ENCODE results near the gene MYO18A.

Gene MYO18A

DNA sequence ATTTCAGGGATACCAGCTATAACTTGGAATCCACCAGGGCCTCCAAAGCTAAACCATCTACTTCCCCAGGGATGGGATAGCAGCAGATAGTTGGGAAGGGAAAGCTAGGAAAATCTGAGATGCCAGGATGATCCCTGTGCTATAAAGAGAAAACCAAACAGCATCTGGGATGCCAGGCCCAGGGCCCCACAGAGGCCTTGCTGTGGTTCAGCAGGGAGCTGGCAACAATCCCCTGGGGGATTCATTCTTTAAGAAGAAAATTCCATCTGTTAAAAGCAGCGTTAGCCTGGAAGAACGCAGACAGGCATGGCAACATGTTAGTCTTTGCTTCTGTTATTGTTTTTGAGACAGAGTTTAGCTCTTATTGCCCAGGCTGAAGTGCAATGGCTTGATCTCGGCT is 16.6 kb downstream of the MYO18A start:
- no peak overlapping the region for H3K4me3 ChIP-seq (ENCODE audit: low read depth, low read length)
- TF ChIP-seq, protein P1, sequence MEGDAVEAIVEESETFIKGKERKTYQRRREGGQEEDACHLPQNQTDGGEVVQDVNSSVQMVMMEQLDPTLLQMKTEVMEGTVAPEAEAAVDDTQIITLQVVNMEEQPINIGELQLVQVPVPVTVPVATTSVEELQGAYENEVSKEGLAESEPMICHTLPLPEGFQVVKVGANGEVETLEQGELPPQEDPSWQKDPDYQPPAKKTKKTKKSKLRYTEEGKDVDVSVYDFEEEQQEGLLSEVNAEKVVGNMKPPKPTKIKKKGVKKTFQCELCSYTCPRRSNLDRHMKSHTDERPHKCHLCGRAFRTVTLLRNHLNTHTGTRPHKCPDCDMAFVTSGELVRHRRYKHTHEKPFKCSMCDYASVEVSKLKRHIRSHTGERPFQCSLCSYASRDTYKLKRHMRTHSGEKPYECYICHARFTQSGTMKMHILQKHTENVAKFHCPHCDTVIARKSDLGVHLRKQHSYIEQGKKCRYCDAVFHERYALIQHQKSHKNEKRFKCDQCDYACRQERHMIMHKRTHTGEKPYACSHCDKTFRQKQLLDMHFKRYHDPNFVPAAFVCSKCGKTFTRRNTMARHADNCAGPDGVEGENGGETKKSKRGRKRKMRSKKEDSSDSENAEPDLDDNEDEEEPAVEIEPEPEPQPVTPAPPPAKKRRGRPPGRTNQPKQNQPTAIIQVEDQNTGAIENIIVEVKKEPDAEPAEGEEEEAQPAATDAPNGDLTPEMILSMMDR (IDR thresholded peaks at IDR 0.05; ENCODE audit: low read depth, low read length): no peak

DNA sequence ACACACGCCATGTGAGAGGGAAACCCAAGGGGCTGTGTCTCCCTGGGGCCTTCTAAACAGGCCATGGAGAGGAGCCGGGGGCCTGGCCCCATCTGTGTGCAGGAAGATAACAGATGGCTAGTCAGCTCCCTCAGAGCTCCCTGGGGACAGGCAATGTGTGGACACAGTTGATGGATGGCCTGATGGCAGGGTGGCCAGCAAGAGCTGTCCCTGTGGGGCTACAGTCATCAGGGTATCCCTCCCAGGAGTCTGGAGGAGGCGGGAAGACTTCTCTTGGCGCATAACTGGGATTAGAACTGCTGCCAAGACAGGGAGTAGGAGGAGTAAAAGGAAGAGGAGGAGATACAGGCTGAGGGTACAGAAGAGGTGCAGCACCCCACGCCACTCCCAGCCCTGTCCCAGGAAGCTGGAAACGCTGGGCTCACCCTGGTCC is 17.3 kb downstream of the MYO18A start:
- TF ChIP-seq, protein P1 (IDR thresholded peaks at IDR 0.05; ENCODE audit: low read depth, low read length): no peak
- no peak overlapping the region for H3K4me3 ChIP-seq (ENCODE audit: low read depth, low read length)

DNA sequence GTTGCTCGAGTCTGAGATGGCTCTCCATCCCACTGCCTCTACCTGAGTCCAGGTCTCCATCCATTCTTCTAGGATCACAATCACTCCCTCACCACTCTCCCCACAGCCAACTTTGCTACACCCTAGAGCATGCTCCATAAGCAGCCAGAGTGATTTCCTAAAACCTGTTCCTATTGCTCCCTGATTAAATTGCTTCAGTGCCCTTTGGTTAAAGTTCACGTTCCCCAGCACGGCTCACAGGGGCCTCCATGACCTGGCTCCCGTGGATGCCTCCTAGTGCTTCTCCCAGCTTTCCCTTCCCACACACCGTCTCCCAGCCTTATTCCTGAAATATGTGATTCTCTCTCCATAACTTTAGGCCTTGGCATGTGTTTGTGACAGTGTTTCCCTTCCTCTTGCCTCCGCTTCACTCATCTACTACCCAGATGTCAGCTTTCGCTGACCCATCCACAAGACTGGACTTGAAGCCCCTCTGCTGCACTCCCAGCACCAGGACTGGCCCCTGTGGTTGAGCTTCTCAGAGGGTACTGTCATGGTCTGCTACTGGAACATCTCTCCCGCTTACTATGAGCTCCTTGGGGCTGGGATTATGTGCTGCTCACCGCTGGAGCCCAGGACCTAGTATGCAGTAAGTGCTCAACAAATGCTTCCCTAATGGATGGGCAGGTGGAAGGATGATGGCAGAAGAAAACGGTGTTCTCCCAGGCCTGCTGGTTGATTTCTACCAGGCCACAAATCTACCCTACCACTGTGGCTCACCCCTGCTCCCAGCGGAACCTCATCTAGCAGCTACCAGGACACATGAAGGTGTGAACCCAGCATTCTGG is 17.9 kb downstream of the MYO18A start:
- no peak overlapping the region for H3K4me3 ChIP-seq (ENCODE audit: low read depth, low read length)
- TF ChIP-seq, protein P1 (IDR thresholded peaks at IDR 0.05; ENCODE audit: low read depth, low read length): no peak

DNA sequence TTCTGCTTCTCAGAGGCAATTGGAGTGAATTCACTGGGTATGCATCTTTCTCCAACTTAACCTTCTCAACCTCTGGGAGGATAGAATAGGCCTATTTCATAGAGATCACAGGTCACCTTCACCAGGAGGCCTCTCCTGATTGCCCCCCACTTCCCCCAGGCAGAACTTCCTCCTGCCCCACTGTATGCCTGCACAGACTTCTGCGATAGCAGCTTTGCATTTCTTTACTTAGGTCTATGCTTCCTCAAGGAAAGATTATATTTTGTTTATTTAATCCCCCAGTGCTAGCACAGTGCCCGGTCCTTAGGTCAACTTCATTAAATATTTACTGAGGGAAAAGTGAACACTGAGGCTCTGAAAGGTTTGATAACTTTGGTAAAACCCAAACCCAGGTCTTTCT is 19.9 kb downstream of the MYO18A start:
- no peak overlapping the region for H3K4me3 ChIP-seq (ENCODE audit: low read depth, low read length)
- TF ChIP-seq, protein P1 (IDR thresholded peaks at IDR 0.05; ENCODE audit: low read depth, low read length): no peak

DNA sequence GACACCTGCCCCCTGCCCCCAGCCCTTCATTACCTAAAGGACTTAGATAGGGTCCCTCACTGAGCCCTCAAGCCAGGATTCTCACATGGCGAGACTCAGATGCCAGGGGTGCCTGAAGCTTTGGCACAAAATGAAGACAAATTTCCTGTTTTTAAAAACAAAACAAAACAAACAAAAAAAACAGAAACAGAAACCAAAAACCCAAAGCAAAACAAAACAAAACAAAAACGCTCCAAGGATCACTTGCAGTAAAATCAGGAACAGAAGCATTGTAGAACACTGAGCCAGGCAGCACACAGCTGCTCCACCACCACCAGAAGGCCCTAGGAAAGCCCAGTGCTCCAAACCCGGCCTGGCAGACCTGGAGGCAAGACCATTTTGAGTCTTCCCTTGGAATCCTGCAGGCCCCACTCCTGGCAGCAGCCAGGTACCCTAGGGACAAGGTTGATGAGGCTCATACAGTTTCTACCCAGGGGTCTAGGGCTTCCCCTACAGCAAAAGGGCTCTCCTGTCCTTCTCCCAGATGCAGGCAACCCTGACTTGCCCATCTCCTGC is 20.8 kb downstream of the MYO18A start:
- peak overlapping the region; percentile 1; the same call in 1 of the 2 replicates for H3K4me3 ChIP-seq (ENCODE audit: low read depth, low read length)
- TF ChIP-seq, protein P1 (IDR thresholded peaks at IDR 0.05; ENCODE audit: low read depth, low read length): no peak

DNA sequence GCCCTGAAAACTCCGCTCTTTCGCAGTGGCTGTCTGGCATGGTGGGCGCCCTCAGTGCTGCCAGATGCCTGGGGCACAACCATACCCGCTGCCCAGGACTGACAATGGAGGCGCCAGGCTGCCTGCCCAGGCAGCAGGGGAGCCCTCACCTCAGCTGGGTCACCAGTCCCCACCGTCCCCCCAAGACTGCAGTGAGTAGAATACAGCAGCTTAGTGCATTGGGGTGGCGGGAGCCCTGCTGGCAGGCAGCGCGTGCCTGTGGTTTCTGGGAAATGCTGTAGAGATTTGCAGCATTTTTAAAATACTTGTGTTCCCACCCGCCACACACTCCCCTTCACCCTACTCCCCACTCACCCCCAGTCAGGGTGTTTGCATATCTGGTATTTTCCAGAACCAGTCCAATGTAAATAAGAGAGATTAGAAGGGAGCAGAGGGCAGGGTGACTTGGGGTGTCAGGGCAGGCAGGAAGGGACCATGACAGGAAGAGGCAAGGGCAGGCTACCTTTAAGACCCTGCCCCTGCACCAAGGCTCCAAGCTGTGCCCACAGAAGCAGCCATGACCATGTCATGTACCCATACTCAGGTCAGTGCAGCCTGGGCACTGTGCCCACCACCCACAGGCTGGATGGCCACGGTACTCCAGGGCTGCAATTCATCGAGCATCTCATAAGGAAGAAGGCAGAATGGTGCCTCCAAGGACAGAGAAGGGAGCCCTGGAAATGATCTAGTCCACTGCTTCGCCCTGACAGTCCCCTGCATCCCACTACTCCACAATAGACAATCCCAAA is 21.5 kb downstream of the MYO18A start:
- TF ChIP-seq, protein P1 (IDR thresholded peaks at IDR 0.05; ENCODE audit: low read depth, low read length): no peak
- H3K4me3 ChIP-seq (ENCODE audit: low read depth, low read length): peak overlapping the region; percentile 4; the same call in 1 of the 2 replicates
